Fibroblast of skin of abdomen (primary cell): ENCODE results near the gene UBXN10. TPM values are rescaled to one million over a fixed set of nuclear protein-coding genes. Genes with fewer than 3 reads are reported as not detected.
A peak's percentile ranks its signal among the peaks of the same experiment; 100 is the strongest.

Source experiments
- DNase-seq: peaks from one replicate; pipeline ENCODE4 v3.0.0-alpha.2; 2013
- polyA plus RNA-seq, 2 experiments: library from polyadenylated mRNA; unstranded; fragments of 120-200 nt; gene quantifications; one replicate each; pipeline ENCODE4 v1.2.1, GENCODE V29; 2013; ENCODE audit not compliant: insufficient read length in 2 of 2

Gene UBXN10
- polyA plus RNA-seq (2013, experiment 1 of 2; ENCODE audit: insufficient read length), result not detected
- polyA plus RNA-seq (2013, experiment 2 of 2; ENCODE audit: insufficient read length), result not detected

DNA sequence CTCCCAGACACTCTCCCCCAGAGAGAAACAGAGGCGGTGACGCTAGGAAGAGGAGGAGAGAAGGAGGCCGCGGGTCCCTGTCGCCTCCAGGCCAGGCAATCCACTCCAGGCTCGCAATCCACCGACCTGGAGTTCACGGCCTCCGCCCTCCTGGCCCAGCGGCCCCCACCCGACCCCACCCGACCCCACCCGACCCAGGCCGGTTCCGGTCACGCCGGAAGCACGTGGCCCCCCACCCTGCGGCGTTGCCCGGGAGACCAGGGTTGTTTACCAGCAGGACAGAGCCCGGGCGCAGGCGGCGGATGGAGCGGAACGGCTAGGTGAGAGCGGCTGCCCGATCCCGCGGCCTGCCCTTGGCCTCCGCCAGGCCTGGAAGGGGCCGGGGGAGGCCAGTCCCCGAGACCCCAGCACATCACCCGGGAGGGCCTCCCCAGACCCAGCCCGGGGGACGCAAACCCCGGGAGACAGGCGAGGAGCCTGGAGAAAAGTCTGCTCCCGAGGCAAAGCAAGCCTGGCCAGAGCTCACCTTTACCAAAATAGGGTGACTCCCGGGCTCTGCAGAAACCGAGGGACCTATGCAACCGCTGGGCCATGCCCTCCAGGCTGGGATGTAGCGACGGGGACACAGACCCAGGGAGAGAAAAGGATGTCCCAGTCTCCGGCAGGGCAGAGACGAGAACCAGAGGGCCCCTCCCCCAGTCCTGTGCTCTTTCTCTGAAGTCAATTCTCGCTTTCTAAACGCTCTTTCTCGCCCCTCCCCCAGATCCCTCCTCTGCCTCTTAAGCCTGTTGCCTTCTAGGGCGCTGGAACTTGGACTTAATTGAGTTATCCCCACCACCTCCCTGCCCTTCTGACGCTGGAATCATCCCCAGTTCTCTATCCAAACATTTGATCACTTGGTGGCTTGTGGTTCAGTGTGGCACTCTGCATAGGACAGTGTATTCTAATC is at the start of gene UBXN10, which contains the start of gene PLA2G2C:
TSS of gene UBXN10 (plus strand) at position 263 of the 949 bp plus-strand sequence. CDS start 4,466 bp downstream, outside the sequence.
TSS of gene PLA2G2C (minus strand) at position 685 of the 949 bp plus-strand sequence. CDS start 9,155 bp downstream, outside the sequence.
- DNase-seq, result no peak

- no peak for DNase-seq
Observed at GRCh38 chr1:20136249-20136648, 49.6 kb upstream of the UBXN10 start.

- no peak for DNase-seq
Observed at GRCh38 chr1:20137055-20137454, 48.8 kb upstream of the UBXN10 start.

DNA sequence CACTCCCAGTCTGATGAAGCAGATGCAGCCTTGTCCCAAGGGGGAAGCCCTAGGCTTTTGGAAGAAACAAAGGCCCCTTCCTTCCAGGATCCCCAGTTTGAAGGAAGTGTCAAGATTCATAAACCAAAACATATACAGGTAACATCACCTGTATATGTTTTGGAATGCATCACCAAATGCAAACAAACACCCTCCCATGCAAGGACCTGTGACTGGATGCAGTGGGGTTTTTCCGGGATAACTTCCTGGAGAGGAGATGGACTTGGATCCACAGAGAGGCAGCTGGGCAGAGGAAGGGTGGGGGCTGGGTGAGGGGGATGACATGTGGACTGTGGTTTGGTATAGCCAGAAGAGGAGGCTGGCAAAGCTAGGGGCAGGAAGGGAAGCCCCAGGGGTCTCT is 48.3 kb upstream of the UBXN10 start:
- DNase-seq, result no peak

- no peak for DNase-seq
Observed at GRCh38 chr1:20138346-20138745, 47.5 kb upstream of the UBXN10 start.

GRCh38 chr1:20138961-20139550 is 46.8 kb upstream of the UBXN10 start, which contains the start of gene PLA2G2F:
PLA2G2F (plus strand) TSS chr1:20139323; CDS start chr1:20139428, 105 bp downstream.
- DNase-seq, result no peak

DNA sequence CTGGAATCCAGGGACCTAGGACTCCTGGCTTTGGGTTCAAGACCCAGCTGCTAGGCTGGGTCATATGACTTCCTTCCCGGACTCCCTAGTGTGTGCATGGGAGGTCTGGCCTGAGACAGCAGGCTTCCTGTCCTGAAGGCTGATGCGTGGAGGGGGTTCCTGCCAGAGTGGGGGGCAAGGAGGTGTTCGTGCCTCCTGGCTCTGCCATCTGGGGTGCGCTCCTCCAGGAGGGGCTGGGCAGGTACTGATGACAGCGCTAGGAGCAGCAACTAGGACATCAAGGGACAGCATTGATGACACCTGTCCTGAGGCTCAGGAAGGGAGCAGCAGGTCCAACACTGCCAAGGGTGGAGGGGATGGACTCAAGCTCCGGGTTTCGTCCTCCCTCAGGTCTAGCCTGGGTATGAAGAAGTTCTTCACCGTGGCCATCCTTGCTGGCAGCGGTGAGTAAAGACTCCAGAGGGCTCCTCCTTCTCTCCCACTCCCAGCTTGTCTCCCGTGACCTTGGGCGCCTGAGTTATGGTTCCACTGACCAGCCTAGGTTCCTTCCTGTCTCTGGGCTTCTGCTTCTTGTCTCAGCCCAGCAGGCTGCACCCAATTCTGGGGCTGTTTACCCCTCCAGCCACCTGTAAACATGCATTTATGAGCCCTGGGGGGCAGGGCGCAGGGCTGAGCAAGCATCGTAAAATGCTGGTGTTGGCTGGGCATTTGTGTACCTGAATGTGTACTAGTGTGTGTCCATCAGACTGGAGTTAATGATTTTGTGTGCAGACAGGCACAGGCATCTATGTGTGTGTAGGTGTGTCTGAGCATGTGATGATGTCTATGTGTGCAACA is 45.9 kb upstream of the UBXN10 start:
- DNase-seq, result no peak

DNA sequence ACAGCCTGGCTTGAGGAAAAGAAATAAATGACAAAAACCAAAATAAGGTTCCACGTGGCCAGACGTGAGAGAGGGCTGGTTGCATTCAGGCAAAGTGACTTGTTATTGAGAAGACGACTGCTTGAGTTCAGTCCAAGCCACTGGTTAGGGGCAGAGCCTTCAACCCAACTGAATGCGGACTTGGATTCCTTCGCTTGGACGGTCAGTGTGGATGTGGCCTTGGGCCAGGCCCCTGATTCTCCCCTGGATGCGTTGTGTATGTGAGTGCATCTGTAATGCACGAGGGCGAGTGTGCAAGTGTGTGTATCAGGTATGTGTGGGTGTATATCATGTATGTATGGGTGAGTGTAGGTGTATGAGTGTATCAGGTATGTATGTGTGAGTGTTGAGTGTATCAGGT is 44.9 kb upstream of the UBXN10 start:
- no peak for DNase-seq

DNA sequence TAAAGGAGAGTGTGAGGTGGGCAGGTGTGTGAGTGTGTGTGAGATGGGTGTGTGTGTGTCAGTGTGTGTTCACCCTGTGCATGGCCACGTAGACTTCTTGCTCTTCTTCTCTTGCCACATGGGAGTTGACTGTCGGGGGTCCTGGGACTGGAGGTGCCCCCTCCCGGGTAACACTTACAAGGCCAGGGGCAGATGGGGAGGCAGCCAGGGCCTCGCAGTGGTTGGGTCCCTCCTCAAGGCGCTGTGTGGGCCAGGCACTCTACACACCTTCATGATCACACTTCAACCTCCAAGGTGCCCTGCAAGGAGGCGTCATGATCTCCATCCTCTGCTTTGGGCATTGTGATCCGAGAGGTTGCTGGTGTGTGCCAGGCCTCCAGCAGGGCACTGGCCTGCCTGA is 44.4 kb upstream of the UBXN10 start:
- no peak for DNase-seq

DNA sequence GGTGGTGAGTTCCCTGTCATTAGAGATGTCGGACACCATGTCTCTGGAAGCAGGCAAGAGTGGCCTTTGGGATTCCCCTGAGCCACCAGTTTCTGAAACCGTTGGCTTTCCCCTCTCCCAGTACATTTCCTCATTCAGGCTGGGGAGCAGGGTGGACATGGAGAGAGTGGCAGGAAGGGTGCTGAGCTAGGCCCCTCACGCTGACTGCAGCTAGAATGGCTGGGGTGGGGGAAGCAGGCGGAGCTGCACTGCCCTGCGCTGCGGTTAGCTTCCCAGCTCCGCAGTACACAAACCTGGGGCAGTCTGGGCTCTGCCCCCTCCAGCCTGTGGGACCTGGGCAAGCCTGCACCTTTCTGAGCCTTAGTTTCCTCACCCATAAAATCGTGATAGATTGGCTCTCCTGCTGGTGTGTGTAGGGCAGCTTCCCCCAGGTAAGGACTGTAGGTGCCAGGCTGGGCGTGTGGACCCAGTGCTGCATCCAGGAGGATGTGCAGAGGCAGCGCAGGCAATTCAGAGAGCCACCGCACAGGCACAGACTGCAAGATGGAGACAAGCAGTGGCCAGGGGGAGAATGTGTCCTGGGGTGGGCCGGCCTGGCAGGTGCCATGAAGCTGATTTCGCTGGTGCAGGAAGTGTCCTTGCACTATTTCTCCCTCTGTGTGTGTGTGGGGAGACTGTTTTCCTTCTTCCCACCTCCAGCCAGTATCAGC is 43.7 kb upstream of the UBXN10 start:
- no peak for DNase-seq

GRCh38 chr1:20143318-20143717 is 42.6 kb upstream of the UBXN10 start:
- DNase-seq, result no peak

- no peak for DNase-seq
Observed at GRCh38 chr1:20143734-20144565, 41.9 kb upstream of the UBXN10 start.

DNA sequence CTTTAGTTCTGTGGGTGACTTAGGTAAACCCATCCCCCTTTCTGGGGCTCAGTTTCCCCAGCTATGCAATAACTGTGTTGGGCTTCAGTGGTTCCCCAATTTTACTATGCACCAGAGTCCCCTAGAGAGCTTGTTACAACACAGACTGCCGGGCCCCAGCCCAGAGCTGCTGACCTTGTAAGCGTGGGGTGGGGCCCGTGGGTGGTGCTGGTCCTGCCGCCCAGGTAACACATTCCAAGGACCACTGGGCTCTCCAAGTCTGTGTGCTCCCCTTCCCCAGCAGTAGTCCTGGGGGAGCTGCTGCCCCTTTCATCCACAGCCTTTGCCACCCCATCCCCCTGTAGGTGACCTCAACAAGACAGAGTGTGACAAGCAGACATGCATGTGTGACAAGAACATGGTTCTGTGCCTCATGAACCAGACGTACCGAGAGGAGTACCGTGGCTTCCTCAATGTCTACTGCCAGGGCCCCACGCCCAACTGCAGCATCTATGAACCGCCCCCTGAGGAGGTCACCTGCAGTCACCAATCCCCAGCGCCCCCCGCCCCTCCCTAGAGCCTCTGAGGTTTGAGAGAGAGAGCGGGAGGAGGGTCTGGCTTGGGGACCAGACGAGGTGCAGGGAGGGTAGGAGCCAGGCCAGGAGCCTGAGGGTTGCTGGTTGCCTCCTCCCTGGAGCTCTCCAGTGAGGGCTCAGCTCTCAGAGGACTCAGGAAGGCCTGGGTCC is 37.9 kb upstream of the UBXN10 start:
- DNase-seq, result no peak

GRCh38 chr1:20148571-20149500 is 37.1 kb upstream of the UBXN10 start:
- DNase-seq, result no peak

DNA sequence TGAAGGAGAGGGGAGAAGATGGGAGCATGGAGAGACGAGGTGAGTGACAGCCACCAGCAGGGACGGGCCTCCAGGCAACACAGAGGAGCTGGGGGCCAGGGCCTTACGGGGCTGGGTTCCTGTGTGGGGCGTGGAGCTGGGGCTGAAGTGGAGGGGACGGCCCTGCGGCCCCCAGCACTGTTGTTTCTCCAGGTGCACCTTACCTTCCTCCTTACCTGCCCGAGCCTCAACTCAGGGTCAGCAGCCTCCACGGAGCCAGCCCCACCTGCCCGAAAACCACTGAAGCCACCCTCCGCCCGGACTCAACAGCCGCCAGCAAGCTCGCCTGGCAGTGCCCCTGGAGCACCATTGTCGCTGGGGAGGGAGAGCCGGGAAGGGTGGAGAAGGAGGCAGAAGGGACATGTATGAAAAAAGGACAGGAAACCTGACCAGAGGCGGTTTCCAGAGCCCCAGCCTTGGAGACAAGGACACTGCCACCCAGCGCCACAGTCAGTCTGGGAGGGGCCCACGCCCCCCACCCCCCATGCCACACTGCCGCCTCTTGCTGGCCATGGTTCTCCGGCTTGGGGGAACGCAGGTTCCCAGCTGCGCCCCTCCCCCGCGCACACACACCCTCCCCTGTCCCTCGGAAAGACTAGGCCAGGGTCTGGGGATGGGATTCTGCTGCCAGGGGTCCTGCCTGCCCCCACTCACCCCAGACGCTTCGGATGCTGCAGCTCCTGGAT is 36.1 kb upstream of the UBXN10 start:
- no peak for DNase-seq

GRCh38 chr1:20150326-20150705 is 35.6 kb upstream of the UBXN10 start:
- DNase-seq, result no peak

GRCh38 chr1:20150969-20151368 is 34.9 kb upstream of the UBXN10 start:
- no peak for DNase-seq

DNA sequence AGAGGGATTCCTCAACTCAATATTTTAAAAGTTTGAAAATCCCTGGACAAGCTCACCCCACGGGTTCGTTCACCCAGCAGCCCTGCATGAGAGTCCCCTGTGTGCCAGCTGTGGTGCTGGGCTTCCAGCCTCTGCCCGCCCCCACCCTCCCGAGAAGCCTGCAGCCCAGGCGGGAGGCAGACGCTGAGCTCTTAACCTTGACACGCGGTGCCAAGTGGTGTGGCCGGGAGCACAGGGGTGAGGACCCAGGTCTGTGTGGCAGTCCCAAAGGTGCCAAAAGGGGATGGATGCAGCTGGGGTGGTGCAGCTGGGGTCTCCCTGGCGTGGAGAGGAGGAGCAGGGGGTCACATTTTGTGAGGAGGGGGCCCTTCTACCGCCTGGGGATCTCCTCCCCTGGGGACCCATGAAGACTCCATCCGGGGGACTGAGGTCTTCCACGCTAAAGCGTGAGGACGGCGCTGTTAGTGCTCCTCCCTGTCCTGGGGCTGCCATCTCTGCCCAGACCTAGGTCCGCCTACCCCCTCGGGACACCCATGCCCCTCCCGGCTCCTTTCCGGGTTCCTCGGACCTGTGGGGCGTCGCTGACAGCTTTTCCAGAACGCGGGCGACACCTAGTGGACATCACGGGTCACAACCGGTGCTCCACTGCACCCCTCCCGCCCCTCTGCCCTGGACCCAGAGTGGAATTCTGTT is 33.8 kb upstream of the UBXN10 start:
- peak; percentile 72 for DNase-seq
